ENCODE measurements around the gene CDHR3. TPM values are rescaled to one million over a fixed set of nuclear protein-coding genes. Genes with fewer than 3 reads are reported as not detected.

CDHR3 gene
- total and polyA plus RNA-seq, 2 donors from 2014 or later = 3.6 to 7.1 TPM

GRCh38 chr7:105985672-105986215, 22.7 kb downstream of the CDHR3 start:
- H3K4me3 ChIP-seq (ENCODE audit: low read length in 3 of 3) = no peak overlapping the region
- H3K4me1 ChIP-seq (ENCODE audit: control insufficient read depth in 2 of 3, insufficient read depth in 2 of 3, low read depth in 1 of 3, low read length in 3 of 3) = no peaks in the 10 kb centered on the region
- no peak for TF ChIP-seq CTCF (IDR thresholded peaks at IDR 0.05; ENCODE audit: borderline replicate concordance, extremely low read depth, insufficient read depth)
- no peaks in the 10 kb centered on the region for H3K9me3 ChIP-seq (ENCODE audit: control insufficient read depth in 2 of 3, insufficient read depth in 1 of 3, low read length in 3 of 3)
- FAIRE-seq = no peak
- no peaks in the 10 kb centered on the region for H3K27me3 ChIP-seq (ENCODE audit: control insufficient read depth, insufficient read depth, low read length)
- intact Hi-C loops (cut with DNase I) = no loop called here
- no peak overlapping the region for H3K27ac ChIP-seq (ENCODE audit: low read depth in 2 of 2, low read length in 2 of 2)
- H3K36me3 ChIP-seq (ENCODE audit: control insufficient read depth in 2 of 3, insufficient read depth in 3 of 3, low read length in 3 of 3) = no peaks in the 10 kb centered on the region
- no peak overlapping the region for H3K9ac ChIP-seq (ENCODE audit: low read length in 3 of 3)
- DNase-seq = no peak

- Histone ChIP-seq H3K27ac (ENCODE audit: low read depth in 2 of 2, low read length in 2 of 2) (no peak overlapping the region), H3K4me1 (ENCODE audit: control insufficient read depth in 2 of 3, insufficient read depth in 2 of 3, low read depth in 1 of 3, low read length in 3 of 3) (no peaks in the 10 kb centered on the region), H3K9ac (ENCODE audit: low read length in 3 of 3) (no peak overlapping the region), H3K4me3 (ENCODE audit: low read length in 3 of 3) (no peak overlapping the region), H3K9me3 (ENCODE audit: control insufficient read depth in 2 of 3, insufficient read depth in 1 of 3, low read length in 3 of 3) (no peaks in the 10 kb centered on the region), H3K27me3 (ENCODE audit: control insufficient read depth, insufficient read depth, low read length) (no peaks in the 10 kb centered on the region), H3K36me3 (ENCODE audit: control insufficient read depth in 2 of 3, insufficient read depth in 3 of 3, low read length in 3 of 3) (no peaks in the 10 kb centered on the region)
- TF ChIP-seq CTCF (IDR thresholded peaks at IDR 0.05; ENCODE audit: borderline replicate concordance, extremely low read depth, insufficient read depth) = no peak
- intact Hi-C loops (cut with DNase I) = no loop called here
- no peak for FAIRE-seq
- no peak for DNase-seq
Observed at GRCh38 chr7:105987046-105987445, 24.0 kb downstream of the CDHR3 start.

- H3K36me3 ChIP-seq (ENCODE audit: control insufficient read depth in 2 of 3, insufficient read depth in 3 of 3, low read length in 3 of 3) = no peaks in the 10 kb centered on the region
- DNase-seq (no peak), FAIRE-seq (no peak)
- intact Hi-C loops (cut with DNase I) = no loop called here
- no peak overlapping the region for H3K4me3 ChIP-seq (ENCODE audit: low read length in 3 of 3)
- H3K9ac ChIP-seq (ENCODE audit: low read length in 3 of 3) = no peak overlapping the region
- no peak for TF ChIP-seq CTCF (IDR thresholded peaks at IDR 0.05; ENCODE audit: borderline replicate concordance, extremely low read depth, insufficient read depth)
- H3K27me3 ChIP-seq (ENCODE audit: control insufficient read depth, insufficient read depth, low read length) = no peaks in the 10 kb centered on the region
- H3K4me1 ChIP-seq (ENCODE audit: control insufficient read depth in 2 of 3, insufficient read depth in 2 of 3, low read depth in 1 of 3, low read length in 3 of 3) = no peaks in the 10 kb centered on the region
- no peaks in the 10 kb centered on the region for H3K9me3 ChIP-seq (ENCODE audit: control insufficient read depth in 2 of 3, insufficient read depth in 1 of 3, low read length in 3 of 3)
- H3K27ac ChIP-seq (ENCODE audit: low read depth in 2 of 2, low read length in 2 of 2) = no peak overlapping the region
Observed at GRCh38 chr7:105988276-105988675, 25.2 kb downstream of the CDHR3 start.

- no peak for DNase-seq
Observed at GRCh38 chr7:105989191-105989590, 26.1 kb downstream of the CDHR3 start.

More at GRCh38 chr7:105989191-105989590, 26.1 kb downstream of the CDHR3 start:
- Histone ChIP-seq H3K27ac (ENCODE audit: low read depth in 2 of 2, low read length in 2 of 2) (no peak overlapping the region), H3K4me1 (ENCODE audit: control insufficient read depth in 2 of 3, insufficient read depth in 2 of 3, low read depth in 1 of 3, low read length in 3 of 3) (no peaks in the 10 kb centered on the region), H3K27me3 (ENCODE audit: control insufficient read depth, insufficient read depth, low read length) (no peaks in the 10 kb centered on the region), H3K9me3 (ENCODE audit: control insufficient read depth in 2 of 3, insufficient read depth in 1 of 3, low read length in 3 of 3) (no peaks in the 10 kb centered on the region), H3K4me3 (ENCODE audit: low read length in 3 of 3) (no peak overlapping the region), H3K36me3 (ENCODE audit: control insufficient read depth in 2 of 3, insufficient read depth in 3 of 3, low read length in 3 of 3) (no peaks in the 10 kb centered on the region), H3K9ac (ENCODE audit: low read length in 3 of 3) (no peak overlapping the region)
- FAIRE-seq = no peak
- TF ChIP-seq CTCF (IDR thresholded peaks at IDR 0.05; ENCODE audit: borderline replicate concordance, extremely low read depth, insufficient read depth) = no peak
- intact Hi-C loops (cut with DNase I) = no loop called here

All from kidney (tissue), 14 donors.